Caki2 (cell line): Measurements from ENCODE around the gene DCAF11. TPM values are rescaled to one million over a fixed set of nuclear protein-coding genes. Genes with fewer than 3 reads are reported as not detected.

Source experiments
- DNase-seq: peaks from one replicate; pipeline ENCODE4 v3.0.0-alpha.2; 2015; ENCODE audit warnings: low read depth
- in situ Hi-C: cut with HindIII; loops from 2 replicates; pipeline ENCODE4 v1.10.0; 2016; ENCODE audit warnings: low sequenced_read_pairs, low pct_unique_long_range_greater_than_20kb, mixed read lengths
- total RNA-seq: library from RNA; depleted of rRNA; stranded (reverse); fragments of >200 nt; shearing (Covaris generic); gene quantifications from 2 replicates; pipeline ENCODE4 v1.2.3, GENCODE V29; 2014; ENCODE audit warnings: low replicate concordance

Gene DCAF11
- total RNA-seq, 1 experiment from 2014 or later, result 47.4 TPM

DNA sequence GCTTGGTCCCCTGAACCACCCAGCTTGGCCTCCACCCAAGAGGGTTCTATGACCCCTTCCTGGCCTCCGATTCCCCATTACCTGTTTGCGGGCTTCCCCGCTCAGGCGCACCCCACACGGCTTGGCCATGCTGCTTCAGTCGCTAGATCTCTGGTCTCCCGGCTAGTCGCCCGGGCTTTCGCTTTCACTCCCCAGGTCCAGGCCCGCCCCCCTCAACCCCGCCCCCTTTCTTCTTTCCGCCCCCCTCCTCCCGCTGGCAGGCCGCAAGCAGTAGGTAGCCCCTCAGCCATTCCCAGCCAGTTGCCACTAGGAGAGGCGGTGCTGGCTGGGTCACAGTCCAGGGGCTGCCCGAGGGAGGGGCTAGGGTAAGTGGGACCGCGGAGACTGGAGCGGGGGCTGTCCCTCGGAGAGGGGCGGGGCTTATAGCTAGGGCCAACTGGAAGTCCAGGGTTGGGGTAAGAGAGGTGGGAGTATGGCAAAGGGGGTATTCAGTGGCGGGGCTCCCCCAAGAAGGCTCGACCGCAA, 31.9 kb downstream of the DCAF11 start, which contains the start of gene PSME2:
Gene PSME2, minus strand, starts transcription at position 158 of the 525 bp plus-strand sequence. Its CDS starts 29 bp downstream, at position 129.
- in situ Hi-C loops, result no loop called here

DNA sequence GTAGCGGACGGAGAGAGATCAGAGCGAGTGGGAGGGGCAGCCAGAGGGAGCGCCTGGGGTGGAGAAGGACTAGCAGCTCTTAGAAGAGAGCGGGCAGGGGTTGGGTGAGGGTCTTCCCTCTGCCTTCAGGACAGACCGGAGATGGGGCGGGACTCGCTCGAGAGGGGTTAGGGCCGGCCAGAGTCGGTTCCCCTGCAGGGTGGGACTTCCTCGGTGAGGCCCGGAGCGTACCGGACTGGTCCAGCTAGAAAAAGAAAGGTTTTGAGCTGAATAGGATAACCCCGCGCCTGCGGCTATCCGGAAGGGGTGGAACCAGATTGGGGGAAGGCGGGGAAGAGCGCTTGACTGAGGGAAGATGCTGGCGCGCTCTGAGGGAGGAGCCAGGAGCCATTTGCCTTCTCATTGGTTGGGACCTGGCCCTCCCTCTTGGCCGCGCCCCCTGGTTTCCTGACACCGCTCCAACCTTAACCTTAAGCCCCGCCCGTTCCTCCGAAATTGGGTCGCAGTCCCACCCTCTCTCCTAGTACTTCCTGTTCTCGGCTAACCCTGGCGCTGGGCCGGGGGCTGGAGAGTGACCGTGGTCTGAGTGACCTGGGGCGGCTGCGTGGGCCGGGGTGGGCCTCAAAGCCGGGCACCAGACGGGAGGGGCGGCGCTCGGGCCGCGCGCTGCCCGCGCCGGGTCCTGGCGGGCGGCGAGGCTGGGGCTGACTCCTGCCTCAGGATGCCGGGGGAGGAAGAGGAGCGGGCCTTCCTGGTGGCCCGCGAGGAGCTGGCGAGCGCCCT, 32.6 kb downstream of the DCAF11 start, which contains the start of gene RNF31:
Gene RNF31, plus strand, starts transcription at position 521 of the 783 bp plus-strand sequence. Its CDS starts 201 bp downstream, at position 722.
- DNase-seq, result peak; percentile 94
- in situ Hi-C loops, result no loop called here

More for the DNA sequence above, 31.9 kb downstream of the DCAF11 start, which contains the start of gene PSME2:
- peak; percentile 95 for DNase-seq

DNA sequence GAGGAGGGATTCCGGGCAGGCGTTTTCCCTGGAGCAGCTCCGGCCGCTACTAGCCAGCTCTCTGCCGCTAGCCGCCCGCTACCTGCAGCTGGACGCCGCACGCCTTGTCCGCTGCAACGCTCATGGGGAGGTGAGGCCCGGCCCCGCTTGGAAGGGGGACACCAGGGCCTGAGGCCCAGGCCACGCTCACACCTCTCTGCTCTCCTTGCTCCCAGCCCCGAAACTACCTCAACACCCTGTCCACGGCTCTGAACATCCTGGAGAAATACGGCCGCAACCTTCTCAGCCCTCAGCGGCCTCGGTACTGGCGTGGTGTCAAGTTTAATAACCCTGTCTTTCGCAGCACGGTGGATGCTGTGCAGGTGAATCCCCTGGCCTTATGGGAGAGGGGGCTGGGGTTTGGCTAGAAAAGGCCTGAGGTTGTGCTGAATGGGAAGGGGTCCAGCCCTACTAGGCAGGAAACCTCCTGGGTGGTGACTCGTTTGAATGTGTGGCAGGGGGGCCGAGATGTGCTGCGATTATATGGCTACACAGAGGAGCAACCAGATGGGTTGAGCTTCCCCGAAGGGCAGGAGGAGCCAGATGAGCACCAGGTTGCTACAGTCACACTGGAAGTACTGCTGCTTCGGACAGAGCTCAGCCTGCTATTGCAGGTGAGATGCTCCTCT, 33.3 kb downstream of the DCAF11 start:
- in situ Hi-C loops, result no loop called here
- no peak for DNase-seq

DNA sequence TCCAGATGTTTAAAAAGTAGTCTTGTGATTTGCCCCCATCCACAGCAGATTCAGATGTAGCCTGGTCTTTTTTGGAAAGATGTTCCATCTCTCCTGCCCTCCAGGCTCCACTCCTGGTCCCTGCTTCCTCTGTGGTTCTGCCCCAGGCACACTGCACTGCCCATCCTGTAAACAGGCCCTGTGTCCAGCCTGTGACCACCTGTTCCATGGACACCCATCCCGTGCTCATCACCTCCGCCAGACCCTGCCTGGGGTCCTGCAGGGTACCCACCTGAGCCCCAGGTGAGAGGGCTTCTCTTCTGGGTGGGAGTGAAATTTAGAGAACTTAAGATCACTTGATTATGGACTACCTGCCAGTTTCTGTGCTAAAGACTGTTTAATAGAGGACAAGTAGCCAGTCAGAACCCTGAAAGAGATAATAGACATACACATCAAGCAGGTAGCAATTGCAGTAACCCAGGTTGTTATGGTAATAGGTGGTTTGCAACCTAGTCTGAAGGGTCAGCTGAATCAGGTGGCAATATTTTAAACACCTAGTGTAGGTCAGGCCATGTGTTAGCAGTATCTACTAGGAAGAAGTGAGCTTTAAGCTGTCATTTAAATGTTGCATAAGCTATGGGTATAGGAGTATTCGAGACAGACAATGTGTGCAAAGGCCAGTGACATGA, 34.9 kb downstream of the DCAF11 start:
- in situ Hi-C loops, result no loop called here
- no peak for DNase-seq

DNA sequence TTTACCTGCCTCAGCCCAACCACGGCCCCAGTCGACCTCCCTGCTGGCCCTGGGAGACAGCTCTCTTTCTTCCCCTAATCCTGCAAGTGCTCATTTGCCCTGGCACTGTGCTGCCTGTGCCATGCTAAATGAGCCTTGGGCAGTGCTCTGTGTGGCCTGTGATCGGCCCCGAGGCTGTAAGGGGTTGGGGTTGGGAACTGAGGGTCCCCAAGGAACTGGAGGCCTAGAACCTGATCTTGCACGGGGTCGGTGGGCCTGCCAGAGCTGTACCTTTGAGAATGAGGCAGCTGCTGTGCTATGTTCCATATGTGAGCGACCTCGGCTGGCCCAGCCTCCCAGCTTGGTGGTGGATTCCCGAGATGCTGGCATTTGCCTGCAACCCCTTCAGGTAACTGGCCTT, 35.5 kb downstream of the DCAF11 start:
- in situ Hi-C loops, result no loop called here
- DNase-seq, result no peak

DNA sequence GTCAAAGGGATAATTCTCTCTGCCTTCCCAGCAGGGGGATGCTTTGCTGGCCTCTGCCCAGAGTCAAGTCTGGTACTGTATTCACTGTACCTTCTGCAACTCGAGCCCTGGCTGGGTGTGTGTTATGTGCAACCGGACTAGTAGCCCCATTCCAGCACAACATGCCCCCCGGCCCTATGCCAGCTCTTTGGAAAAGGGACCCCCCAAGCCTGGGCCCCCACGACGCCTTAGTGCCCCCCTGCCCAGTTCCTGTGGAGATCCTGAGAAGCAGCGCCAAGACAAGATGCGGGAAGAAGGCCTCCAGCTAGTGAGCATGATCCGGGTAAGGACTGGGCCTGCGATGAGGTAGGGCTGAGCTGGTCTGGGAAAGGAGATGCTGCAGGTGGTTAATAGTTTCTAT, 36.0 kb downstream of the DCAF11 start:
- no peak for DNase-seq
- in situ Hi-C loops, result no loop called here

DNA sequence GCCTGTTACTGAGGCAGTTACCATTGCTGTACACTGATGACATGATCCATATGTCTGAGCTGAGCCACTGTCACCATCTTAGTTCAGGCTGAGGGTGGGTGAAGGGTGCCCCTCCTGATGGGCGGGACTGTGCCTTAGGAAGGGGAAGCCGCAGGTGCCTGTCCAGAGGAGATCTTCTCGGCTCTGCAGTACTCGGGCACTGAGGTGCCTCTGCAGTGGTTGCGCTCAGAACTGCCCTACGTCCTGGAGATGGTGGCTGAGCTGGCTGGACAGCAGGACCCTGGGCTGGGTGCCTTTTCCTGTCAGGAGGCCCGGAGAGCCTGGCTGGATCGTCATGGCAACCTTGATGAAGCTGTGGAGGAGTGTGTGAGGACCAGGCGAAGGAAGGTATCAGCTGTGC, 36.4 kb downstream of the DCAF11 start:
- DNase-seq, result no peak
- in situ Hi-C loops, result no loop called here

DNA sequence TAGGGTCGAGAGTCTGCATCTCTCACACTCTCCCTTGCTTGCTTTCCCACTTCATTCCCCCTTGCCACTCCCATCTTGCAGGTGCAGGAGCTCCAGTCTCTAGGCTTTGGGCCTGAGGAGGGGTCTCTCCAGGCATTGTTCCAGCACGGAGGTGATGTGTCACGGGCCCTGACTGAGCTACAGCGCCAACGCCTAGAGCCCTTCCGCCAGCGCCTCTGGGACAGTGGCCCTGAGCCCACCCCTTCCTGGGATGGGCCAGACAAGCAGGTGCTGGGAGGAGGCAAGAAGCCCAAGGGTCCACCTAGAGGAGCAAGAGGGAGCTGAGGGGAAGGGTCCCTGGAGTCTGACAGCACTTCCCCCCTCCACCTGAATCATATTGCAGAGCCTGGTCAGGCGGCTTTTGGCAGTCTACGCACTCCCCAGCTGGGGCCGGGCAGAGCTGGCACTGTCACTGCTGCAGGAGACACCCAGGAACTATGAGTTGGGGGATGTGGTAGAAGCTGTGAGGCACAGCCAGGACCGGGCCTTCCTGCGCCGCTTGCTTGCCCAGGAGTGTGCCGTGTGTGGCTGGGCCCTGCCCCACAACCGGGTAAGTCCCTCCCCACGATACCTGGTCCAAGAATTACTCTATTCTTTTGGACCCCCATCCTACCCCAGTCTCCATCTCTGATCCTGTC, 37.0 kb downstream of the DCAF11 start:
- no peak for DNase-seq
- in situ Hi-C loops, result no loop called here

DNA sequence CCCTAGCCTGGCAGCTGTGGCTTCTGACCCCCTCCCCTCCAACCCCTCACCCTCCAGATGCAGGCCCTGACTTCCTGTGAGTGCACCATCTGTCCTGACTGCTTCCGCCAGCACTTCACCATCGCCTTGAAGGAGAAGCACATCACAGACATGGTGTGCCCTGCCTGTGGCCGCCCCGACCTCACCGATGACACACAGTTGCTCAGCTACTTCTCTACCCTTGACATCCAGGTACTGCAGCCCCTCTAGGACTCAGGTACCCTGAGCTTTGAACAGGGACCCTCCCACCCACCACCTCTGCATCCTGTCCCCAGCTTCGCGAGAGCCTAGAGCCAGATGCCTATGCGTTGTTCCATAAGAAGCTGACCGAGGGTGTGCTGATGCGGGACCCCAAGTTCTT, 40.5 kb downstream of the DCAF11 start:
- no peak for DNase-seq
- in situ Hi-C loops, result no loop called here

DNA sequence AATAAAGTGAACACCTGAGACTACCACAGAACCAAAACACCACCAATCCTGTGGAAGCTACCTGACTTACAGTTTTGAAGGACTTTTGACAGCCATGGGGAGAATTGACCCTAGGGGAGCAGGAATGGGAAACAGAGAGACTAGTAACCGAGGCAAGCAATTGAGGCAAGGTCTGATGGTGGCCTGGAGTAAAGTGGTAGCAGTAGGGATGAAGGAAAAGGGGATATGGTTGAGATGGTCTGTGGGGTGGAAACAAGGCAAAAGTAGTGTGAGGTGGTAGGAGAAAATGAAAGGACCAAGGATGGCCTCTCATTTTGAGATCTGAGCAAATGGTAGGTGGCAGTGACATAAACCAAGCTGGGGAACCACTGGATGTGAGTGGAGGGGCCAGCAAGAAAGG, 42.3 kb downstream of the DCAF11 start:
- DNase-seq, result no peak
- in situ Hi-C loops, result no loop called here

DNA sequence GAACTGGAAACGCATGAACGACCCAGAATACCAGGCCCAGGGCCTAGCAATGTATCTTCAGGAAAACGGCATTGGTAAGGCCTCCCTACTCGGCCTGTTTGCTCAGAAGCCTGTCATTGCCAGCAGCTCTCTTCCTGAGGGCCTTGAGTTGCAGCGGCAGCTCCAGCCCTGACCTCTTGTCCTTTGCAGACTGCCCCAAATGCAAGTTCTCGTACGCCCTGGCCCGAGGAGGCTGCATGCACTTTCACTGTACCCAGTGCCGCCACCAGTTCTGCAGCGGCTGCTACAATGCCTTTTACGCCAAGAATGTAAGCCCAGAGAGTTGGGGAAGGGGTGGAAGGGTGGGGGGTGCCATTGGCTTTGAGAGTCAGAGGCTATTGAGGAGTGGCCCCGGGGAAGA, 42.8 kb downstream of the DCAF11 start:
- no peak for DNase-seq
- in situ Hi-C loops, result no loop called here

DNA sequence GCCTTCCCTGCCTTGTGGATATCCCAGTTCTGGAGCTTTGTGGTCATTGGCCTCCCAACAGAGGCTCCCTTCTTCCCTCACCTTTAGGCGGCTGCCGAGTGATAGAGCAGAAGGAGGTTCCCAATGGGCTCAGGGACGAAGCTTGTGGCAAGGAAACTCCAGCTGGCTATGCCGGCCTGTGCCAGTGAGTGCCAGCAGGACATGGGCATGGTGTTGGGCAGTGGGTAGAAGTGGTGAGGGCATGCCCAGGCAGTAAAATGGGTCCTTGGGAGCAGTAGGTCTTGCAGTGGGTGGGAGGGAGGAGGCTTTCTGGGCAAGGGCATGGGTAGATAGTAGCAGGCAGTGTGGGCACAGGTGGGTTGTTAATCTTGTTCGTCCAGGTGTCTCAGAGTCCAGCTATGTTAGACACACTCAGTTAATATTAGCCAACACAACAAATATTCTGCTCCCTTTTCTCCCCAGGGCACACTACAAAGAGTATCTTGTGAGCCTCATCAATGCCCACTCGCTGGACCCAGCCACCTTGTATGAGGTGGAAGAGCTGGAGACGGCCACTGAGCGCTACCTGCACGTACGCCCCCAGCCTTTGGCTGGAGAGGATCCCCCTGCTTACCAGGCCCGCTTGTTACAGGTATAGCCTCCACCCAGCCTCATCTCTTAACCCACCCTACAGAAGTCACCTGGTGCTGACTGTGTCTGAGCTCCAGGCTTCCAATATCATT, 45.4 kb downstream of the DCAF11 start:
- no peak for DNase-seq
- in situ Hi-C loops, result no loop called here

DNA sequence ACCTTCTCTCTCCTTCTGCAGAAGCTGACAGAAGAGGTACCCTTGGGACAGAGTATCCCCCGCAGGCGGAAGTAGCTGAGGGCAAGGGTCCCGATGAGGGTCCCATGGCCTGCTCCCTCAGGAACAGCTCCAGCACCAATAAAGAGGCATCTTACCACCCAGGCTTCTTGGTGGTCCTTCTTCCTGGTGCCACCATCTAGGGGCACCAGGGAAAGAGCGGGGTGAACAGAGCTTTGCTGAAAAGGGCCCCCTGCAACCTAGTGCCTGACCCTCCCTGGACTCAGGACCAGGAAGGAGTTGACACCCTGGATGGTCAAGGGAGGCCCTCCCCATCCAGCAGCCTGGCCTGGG, 45.9 kb downstream of the DCAF11 start:
- no peak for DNase-seq

DNA sequence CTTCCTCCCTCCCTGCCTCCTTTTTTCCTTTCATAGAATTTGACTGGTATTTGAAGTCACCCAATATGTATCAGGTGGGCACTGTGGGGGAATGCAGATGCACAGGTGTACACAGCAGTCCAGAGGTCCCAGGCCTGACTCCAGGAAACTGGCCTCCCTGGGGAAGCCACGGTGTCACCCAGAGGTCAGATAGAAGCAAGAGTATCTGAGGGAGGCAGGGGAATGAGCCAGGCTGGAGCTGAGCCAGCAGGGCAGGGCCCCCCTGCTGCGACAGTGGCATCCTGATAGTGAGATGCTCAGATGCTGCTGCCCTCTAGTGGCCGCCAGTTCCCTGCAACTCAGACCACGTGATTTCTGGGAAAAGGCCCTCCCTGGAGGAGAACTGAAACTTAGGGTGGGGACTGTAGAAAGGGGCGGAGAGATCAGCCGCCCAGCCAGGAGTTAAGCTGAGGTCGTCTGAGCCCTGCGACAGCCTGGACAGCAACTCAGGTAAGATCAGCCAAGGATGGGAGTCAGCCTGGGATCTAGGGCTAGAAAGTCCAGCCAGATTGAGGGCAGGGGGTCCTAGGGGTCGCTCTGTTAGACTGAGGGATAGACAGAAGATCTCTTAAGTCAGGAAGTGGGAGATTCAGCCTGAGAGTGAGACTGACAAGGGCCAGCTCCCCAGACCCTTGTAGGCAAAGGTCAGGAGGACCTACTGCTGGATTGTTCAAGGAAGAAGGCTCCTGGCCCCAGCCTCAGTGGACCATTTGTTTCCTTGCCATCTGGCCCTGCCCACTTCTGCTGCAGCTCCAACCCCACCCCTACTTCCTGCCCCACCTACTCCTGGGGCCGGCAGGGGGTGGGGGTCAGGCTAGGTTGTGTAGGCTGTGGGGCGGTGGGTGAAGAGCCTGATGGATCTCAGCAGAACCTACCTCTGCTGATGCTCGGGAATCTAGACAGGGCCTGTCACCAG, 46.5 kb downstream of the DCAF11 start, which contains the start of gene IRF9:
Gene IRF9, plus strand, starts transcription at position 416 of the 955 bp plus-strand sequence. CDS start 880 bp downstream, outside the sequence.
- peak; percentile 95 for DNase-seq
- in situ Hi-C loops, result no loop called here

More for the DNA sequence above, 45.9 kb downstream of the DCAF11 start:
- in situ Hi-C loops, result no loop called here

DNA sequence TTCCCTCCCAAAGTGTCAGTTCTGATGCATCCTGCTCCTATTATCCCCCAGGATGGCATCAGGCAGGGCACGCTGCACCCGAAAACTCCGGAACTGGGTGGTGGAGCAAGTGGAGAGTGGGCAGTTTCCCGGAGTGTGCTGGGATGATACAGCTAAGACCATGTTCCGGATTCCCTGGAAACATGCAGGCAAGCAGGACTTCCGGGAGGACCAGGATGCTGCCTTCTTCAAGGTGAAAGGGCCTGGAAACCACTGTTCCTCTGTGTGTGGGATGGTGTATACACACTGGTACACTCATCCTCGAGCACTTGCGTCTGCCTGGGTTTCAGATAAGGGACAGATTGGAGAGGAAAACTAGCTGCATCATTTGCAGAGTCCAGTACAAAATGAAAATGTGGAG, 47.5 kb downstream of the DCAF11 start:
- in situ Hi-C loops, result no loop called here
- DNase-seq, result no peak

DNA sequence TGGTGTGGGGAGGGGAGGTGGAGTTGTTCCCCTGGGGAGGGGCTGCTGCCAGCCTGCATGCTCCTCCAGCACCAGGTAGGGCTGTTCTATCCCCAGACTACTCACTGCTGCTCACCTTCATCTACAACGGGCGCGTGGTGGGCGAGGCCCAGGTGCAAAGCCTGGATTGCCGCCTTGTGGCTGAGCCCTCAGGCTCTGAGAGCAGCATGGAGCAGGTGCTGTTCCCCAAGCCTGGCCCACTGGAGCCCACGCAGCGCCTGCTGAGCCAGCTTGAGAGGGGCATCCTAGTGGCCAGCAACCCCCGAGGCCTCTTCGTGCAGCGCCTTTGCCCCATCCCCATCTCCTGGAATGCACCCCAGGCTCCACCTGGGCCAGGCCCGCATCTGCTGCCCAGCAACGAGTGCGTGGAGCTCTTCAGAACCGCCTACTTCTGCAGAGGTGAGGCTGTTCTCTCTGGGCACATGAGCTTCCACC, 50.0 kb downstream of the DCAF11 start:
- in situ Hi-C loops, result no loop called here
- no peak for DNase-seq
